Kidney tubule cell (primary cell): ENCODE results near the gene MAGEH1.

Experiments used
- DNase-seq: peaks from one replicate; pipeline ENCODE4 v3.0.0-alpha.2; 2018; ENCODE audit warnings: low spot score

Gene MAGEH1

DNA sequence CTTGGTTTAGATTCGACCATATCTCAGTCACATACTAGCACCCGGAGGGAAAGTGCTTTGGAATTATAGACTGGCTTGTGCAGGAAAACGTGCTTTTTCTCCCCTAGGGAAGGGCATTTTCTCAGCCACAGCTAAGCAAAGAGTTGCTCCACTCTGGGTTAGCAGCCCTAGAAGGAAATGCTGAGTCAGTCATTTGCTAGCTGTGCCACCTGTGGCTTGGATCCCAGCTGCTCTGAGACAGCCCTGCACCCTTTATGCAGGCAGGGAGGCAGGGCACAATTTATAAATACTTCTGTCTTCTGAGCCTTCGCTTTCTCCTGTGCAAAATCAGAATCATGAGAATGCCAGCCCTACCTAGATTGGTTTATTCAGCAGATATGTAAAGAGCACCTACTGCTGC, 39.0 kb downstream of the MAGEH1 start:
- no peak for DNase-seq
